Lower lobe of right lung (tissue), 2 donors: ENCODE results near the gene GPR137. TPM values are rescaled to one million over a fixed set of nuclear protein-coding genes. Genes with fewer than 3 reads are reported as not detected.

Experiments used
- ATAC-seq, 2 donors: fragments of 200-7000 bp; cut with Tn5 transposase; one replicate each; pipeline ENCODE4 v1.9.1; 2020 to 2022; ENCODE audit warnings: mild to moderate bottlenecking in 2 of 2, moderate library complexity in 2 of 2
- DNase-seq: peaks from one replicate; pipeline ENCODE4 v3.0.0-alpha.2; 2020
- H3K27ac ChIP-seq: fragments of 200-600 bp; one replicate; pipeline ENCODE4 v1.8.0; 2022
- H3K27me3 ChIP-seq: fragments of 200-600 bp; one replicate; pipeline ENCODE4 v1.8.0; 2022; ENCODE audit warnings: low read depth
- H3K36me3 ChIP-seq: fragments of 200-600 bp; one replicate; pipeline ENCODE4 v1.8.0; 2022; ENCODE audit warnings: mild to moderate bottlenecking
- H3K4me1 ChIP-seq: fragments of 200-600 bp; one replicate; pipeline ENCODE4 v1.8.0; 2022
- H3K4me3 ChIP-seq: fragments of 200-600 bp; one replicate; pipeline ENCODE4 v1.8.0; 2022; ENCODE audit warnings: mild to moderate bottlenecking
- H3K9me3 ChIP-seq: fragments of 200-600 bp; one replicate; pipeline ENCODE4 v1.8.0; 2022
- intact Hi-C: fragments of 100-400 bp; cut with DNase I; formaldehyde crosslinking; loops from one replicate; pipeline ENCODE4 v1.11.0; 2022
- total RNA-seq: library from RNA; stranded (reverse); fragmentation: NEBNext Ultra II Directional; extraction: Animal tissue kit (Norgen Biotek cat#: 25700); gene quantifications from one replicate; pipeline ENCODE4 v1.2.1, GENCODE V29; 2021
- TF ChIP-seq, protein P1 (sequence below): fragments of 200-600 bp; IDR thresholded peaks from one replicate; pipeline ENCODE4 v1.8.0; 2022; ENCODE audit warnings: antibody characterized with exemption, mild to moderate bottlenecking
- donor health status: DM: no; HTN: yes; CAD: no; lungs with severe emphysema.

GPR137 gene
- total RNA-seq, 1 donor from 2014 or later: 37.7 TPM

- H3K27ac ChIP-seq: peak within 1 kb of the TSS; percentile 93
- TF ChIP-seq, protein P1, sequence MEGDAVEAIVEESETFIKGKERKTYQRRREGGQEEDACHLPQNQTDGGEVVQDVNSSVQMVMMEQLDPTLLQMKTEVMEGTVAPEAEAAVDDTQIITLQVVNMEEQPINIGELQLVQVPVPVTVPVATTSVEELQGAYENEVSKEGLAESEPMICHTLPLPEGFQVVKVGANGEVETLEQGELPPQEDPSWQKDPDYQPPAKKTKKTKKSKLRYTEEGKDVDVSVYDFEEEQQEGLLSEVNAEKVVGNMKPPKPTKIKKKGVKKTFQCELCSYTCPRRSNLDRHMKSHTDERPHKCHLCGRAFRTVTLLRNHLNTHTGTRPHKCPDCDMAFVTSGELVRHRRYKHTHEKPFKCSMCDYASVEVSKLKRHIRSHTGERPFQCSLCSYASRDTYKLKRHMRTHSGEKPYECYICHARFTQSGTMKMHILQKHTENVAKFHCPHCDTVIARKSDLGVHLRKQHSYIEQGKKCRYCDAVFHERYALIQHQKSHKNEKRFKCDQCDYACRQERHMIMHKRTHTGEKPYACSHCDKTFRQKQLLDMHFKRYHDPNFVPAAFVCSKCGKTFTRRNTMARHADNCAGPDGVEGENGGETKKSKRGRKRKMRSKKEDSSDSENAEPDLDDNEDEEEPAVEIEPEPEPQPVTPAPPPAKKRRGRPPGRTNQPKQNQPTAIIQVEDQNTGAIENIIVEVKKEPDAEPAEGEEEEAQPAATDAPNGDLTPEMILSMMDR: no peak
- peaks cover 22% of the 10 kb centered on the region for H3K4me1 ChIP-seq
- peak within 1 kb of the TSS; percentile 77 for H3K4me3 ChIP-seq
- no peaks in the 10 kb centered on the region for H3K9me3 ChIP-seq
- intact Hi-C loops: no loop called here
- peaks cover 19% of the 10 kb centered on the region for H3K36me3 ChIP-seq
- ATAC-seq (peak; percentile 96), DNase-seq (peak; percentile 96)
- H3K27me3 ChIP-seq: no peaks in the 10 kb centered on the region
Measured at GRCh38 chr11:64284048-64284961, 1.3 kb upstream of the GPR137 start, which contains the start of gene BAD. BAD (minus strand) TSS chr11:64284665; CDS start chr11:64284368, 297 bp downstream.

- intact Hi-C loops: no loop called here
- Histone ChIP-seq H3K4me1 (peaks cover 26% of the 10 kb centered on the region), H3K36me3 (peaks cover 12% of the 10 kb centered on the region), H3K9me3 (no peaks in the 10 kb centered on the region), H3K27me3 (peaks cover 9% of the 10 kb centered on the region), H3K4me3 (peak overlapping the region; percentile 77), H3K27ac (peak overlapping the region; percentile 93)
- TF ChIP-seq, protein P1: no peak
- DNase-seq: no peak
- no peak for ATAC-seq
Measured at GRCh38 chr11:64285885-64286800, 495 bp downstream of the GPR137 start.

DNA sequence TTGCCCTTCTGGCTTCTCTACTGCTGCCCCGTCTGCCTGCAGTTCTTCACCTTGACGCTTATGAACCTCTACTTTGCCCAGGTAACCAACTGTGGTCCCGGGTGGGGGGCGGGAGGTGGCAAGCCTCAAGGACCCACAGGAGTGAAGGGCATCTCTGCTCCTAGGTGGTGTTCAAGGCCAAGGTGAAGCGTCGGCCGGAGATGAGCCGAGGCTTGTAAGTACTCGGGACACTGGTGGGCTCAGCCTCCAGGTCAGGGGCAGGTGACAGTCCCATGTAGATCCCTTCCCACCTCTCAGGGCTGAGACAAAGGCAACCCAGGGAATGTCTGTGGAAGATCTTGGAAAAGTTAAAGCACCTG is 1.1 kb downstream of the GPR137 start:
- TF ChIP-seq, protein P1: no peak
- Histone ChIP-seq H3K27ac (no peak overlapping the region), H3K36me3 (peaks cover 6% of the 10 kb centered on the region), H3K4me1 (peaks cover 32% of the 10 kb centered on the region), H3K4me3 (no peak overlapping the region), H3K27me3 (peaks cover 15% of the 10 kb centered on the region), H3K9me3 (no peaks in the 10 kb centered on the region)
- intact Hi-C loops: no loop called here
- ATAC-seq (no peak), DNase-seq (no peak)

DNA sequence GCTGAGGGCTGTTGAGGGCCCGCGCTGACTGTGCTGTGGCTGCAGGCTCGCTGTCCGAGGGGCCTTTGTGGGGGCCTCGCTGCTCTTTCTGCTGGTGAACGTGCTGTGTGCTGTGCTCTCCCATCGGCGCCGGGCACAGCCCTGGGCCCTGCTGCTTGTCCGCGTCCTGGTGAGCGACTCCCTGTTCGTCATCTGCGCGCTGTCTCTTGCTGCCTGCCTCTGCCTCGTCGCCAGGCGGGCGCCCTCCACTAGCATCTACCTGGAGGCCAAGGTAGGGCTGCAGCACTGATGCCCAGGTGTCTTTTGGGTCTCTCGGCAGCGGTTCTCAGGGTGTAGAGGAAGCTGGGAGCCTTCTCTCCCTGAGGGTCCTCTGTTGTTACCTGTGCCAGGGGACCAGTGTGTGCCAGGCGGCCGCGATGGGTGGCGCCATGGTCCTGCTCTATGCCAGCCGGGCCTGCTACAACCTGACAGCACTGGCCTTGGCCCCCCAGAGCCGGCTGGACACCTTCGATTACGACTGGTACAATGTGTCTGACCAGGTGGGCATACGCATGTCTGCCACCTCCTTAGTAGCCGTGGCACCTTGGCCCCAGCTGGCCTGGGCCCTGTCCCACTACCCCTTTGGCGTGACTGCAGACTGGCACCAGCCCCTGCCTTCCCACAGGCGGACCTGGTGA is 2.2 kb downstream of the GPR137 start:
- Histone ChIP-seq H3K36me3 (no peaks in the 10 kb centered on the region), H3K27me3 (peaks cover 26% of the 10 kb centered on the region), H3K9me3 (no peaks in the 10 kb centered on the region), H3K4me3 (no peak overlapping the region), H3K27ac (no peak overlapping the region), H3K4me1 (peaks cover 40% of the 10 kb centered on the region)
- DNase-seq (no peak), ATAC-seq (no peak)
- TF ChIP-seq, protein P1: no peak
- intact Hi-C loops: no loop called here

GRCh38 chr11:64288353-64288750 is 2.7 kb downstream of the GPR137 start:
- Histone ChIP-seq H3K36me3 (no peaks in the 10 kb centered on the region), H3K27me3 (peaks cover 31% of the 10 kb centered on the region), H3K4me1 (peaks cover 35% of the 10 kb centered on the region), H3K4me3 (no peak overlapping the region), H3K27ac (no peak overlapping the region), H3K9me3 (no peaks in the 10 kb centered on the region)
- TF ChIP-seq, protein P1: no peak
- intact Hi-C loops: no loop called here
- DNase-seq (no peak), ATAC-seq (no peak)
